Activated CD8-positive, alpha-beta memory T cell treated with anti-CD3 and anti-CD28 coated beads for 48 hours (primary cell): ENCODE data around the gene SYT7.
"Not testable (repeated sequence)": the region's sequence is repeated elsewhere in the genome, so short reads cannot be mapped to it uniquely, and the experiment has no call there.

ENCODE experiments used
- DNase-seq, 3 experiments: peaks; one replicate each; pipeline ENCODE4 v3.0.0-alpha.2; 2020; ENCODE audit warnings: low read depth in 2 of 3, low spot score in 2 of 3

Gene SYT7, protein sequence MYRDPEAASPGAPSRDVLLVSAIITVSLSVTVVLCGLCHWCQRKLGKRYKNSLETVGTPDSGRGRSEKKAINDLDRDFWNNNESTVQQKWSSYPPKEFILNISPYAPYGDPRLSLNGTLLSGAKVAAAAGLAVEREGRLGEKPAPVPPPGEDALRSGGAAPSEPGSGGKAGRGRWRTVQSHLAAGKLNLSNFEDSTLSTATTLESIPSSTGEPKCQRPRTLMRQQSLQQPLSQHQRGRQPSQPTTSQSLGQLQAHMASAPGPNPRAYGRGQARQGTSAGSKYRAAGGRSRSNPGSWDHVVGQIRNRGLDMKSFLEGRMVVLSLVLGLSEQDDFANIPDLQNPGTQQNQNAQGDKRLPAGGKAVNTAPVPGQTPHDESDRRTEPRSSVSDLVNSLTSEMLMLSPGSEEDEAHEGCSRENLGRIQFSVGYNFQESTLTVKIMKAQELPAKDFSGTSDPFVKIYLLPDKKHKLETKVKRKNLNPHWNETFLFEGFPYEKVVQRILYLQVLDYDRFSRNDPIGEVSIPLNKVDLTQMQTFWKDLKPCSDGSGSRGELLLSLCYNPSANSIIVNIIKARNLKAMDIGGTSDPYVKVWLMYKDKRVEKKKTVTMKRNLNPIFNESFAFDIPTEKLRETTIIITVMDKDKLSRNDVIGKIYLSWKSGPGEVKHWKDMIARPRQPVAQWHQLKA

GRCh38 chr11:61581030-61581928 lies at the start of gene SYT7:
TSS of gene SYT7 (minus strand) at chr11:61581076. CDS start at chr11:61580820, 256 bp downstream.
- DNase-seq: peak; percentile 84 to 99 (median 97)

DNA sequence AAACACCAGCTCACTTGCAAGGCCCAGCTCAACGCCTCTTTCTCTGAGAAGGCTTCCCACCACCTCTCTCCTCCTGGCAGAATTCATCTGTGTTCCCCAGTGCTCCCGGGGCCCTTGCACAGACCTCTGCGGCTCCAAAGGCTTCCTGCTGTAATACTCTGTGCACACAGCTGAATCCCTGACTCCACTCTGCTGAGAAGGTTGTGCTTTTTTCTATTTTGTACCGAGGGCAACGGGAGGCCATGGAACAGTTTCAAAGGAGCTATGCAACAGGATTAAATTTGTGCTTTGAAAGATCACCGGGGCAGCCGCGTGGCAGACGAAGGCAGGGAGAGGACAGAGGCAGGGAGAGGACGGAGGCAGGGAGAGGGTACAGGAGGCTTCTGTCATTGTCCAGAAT lies 49.2 kb upstream of the SYT7 start:
- no peak for DNase-seq

DNA sequence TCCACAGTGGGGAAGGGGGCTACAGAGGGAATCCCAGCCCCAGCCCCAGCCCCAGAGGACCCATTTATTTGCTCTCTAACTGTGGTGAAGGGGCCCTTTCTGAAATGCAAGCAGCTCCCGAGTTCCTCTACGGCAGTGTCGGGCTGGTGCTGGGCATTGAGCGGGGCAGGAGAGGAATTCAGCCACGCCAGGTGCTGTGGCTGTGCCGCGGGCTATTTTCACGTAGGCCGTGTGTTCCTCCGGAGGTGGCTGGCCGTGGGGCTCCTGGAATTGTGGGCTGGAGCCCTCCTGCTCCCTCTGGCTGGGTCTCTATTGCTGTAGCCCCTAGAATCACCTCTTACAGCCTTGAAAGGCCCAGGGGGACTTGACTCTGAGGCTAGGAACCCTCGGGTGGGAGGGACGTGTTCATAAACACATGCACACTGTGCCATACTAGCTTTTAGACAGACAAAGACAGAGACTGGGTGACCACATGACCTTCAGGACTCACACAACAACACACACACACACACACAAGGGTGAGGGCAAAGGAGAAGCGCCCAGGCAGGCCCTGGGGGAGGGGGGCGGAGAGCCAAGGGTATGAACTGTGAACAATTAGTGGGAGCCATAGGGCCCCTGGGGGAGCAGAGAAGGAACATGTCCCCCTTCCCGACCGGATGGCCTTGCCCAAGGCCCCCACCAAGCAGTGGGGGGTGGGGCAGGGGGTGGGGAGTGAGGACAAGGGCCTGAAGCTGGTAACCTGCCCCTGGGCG lies 48.4 kb upstream of the SYT7 start:
- DNase-seq: no peak

DNA sequence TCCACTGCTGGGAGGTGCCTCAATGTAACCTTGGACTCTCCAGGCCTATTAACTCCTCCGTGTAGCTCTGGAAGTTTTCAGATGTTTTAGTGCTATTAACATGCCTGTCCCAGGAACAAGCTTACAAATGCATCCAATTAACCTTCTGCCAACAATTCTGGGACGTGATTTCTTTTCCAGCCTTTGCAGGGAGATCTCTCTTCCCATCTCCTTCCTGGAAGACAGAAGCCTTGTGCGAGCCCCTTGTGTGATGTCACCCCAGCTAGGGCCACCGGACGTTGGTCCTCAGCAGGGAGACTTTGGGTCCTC lies 47.7 kb upstream of the SYT7 start:
- no peak for DNase-seq

- DNase-seq: peak in 2 of 3 experiments; percentile 17 to 24
These were observed 47.2 kb upstream of the SYT7 start for GRCh38 chr11:61627850-61628661.

DNA sequence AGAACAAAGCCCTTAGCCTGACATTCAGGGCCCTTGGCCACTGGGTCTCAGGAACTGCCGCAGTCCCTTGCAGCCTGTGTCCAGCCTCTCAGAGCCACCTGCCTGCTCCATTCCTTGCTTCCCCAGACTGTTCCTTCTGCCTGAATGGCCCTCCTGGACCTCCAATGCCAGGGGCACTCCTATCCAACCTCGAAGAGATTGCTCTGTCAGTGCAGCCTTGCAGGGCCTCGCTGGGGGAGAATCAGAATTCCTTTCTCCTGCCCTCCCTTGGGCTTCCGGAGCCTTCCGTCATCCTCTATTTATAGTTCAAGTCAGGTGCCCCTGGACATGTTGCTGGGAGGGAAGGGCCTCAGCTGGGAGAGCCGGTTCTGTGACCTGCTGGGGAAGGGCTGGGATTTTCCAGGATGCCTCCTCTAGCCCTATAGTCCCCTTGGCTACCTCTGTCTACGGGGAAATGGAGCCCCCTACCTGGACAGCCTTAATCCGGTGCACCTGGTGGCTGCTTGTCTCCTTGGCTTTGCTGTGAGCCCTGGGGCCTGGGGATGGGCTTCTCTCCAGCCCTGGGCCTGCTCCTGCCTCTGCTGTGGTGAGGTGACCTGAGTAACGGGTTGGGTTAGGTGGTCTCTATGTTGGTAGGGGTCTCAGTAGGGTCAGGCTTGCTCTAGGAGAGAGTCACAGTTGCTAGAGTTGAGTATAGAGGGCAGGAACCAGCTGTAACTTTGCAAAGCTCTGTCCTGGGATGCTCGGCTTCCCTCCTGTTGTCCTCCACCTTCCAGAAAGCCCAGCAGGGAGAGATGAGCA lies 45.9 kb upstream of the SYT7 start:
- DNase-seq: no peak

- DNase-seq: no peak
These were observed 44.6 kb upstream of the SYT7 start for GRCh38 chr11:61625525-61625924.

GRCh38 chr11:61621917-61622585 lies 41.2 kb upstream of the SYT7 start:
- DNase-seq: no peak

DNA sequence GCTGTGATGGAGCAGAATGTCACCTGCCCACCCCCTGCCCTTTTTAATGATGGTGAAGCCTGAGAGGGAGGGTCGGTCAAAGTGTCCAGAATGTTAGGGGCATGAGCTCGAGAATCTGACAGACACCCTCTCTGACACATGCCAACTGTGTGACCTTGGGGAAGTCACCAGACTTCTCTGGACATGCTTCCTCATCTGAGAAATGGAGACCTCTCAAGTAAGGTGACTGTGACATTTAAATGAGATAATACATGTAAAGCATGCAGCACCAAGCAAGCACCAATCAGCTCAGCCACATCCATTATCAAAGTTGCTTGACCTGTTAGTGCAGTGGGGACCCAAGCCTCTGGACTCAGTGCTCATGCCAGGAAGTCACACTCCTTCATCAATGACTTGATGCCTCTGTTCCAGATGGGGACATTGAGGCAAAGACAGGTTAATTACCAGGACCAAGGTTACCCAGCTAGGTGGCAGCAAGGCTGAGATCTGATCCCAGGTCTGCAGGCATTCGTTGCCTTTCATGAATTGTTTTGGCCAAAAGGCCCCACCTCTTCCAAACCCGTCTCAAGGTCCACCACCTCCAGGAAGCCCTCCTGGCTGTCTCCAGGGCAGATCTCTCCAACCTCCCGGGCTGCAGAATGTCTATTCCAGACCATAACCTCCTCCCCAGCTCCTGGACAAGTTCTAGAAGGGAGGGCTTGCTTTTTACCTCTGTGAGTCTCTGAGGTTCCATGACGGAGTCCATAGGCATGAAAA lies 38.8 kb upstream of the SYT7 start:
- no peak for DNase-seq

GRCh38 chr11:61618978-61619377 lies 38.1 kb upstream of the SYT7 start:
- DNase-seq: no peak

DNA sequence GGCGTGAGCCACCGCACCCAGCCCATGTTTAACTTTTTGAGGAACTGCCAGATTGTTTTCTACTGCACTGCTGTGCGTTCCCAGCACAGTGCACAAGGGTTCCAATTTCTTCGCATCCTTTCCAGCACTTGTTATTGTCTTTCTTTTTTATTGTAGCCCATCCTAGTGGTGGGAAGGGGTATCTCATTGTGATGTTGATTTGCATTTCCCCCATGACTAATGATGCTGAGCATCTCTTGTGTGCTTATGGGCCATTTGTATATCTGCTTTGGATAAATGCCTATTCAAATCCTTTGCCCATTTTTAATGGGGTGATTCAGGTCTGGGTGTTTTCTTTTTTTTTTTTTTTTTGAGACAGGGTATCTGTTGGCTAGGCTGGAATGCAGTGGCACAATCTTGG lies 36.6 kb upstream of the SYT7 start:
- no peak for DNase-seq

DNA sequence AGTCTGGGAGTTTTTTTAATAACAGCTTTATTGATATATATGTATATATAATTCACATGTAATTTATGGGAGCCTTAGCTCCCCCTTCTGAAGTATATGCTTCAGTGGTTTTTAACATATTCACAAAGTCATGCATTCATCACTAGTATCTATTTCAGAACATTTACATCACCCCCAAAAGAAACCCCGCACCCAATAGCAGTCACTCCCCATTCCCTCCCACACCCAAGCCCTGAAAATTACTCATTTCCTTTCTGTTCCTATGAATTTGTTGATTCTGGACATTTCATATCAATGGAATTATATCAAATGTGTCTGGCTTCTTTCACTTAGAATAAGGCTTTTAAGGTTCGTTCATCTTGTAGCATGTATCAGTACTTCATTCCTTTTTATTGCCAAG lies 35.6 kb upstream of the SYT7 start:
- no peak for DNase-seq

GRCh38 chr11:61614782-61615181 lies 33.9 kb upstream of the SYT7 start:
- DNase-seq: not testable (repeated sequence)

- no peak for DNase-seq
These were observed 33.0 kb upstream of the SYT7 start for GRCh38 chr11:61613870-61614269.

DNA sequence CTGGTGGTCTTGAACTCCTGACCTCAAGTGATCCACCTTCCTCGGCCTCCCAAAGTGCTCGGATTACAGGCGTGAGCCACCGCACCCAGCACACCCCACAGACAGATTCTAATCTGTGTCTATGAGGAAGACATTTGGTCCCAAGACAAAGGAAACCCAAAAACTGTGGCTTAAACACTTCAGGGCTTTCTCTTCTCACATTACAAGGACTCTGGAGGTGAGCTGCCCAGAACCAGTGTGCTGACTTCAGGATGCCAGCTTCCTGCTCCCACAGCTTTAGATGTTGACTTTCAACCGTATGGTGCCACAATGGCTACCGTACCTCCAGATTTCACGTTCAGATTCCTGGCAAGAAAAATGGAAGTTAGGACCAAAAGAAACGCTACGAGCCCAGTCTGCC lies 32.2 kb upstream of the SYT7 start:
- no peak for DNase-seq

DNA sequence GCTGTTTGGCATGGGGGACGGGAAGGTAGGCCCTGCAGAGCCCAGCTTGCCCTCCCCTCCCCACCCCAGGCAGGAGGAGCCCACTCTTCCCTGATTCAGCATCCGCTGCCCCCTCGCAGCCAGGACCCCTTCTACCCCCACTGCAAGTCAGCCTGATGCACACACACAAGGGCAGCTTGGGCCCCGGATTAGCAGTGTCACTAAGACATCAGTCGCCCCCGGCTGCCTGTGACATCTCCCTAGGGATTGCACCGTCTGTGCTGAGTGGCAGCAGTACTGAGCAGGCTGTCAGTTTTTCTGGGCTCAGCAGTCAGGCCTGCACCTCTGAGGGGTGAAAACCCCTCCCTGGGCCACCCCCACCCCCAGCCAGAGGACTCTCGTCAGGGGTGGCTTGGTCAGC lies 30.4 kb upstream of the SYT7 start:
- no peak for DNase-seq

GRCh38 chr11:61610905-61611304 lies 30.0 kb upstream of the SYT7 start:
- no peak for DNase-seq

- DNase-seq: no peak
These were observed 29.1 kb upstream of the SYT7 start for GRCh38 chr11:61609980-61610366.
